GM12878 (cell line): Measurements from ENCODE around the gene LMTK3. TPM values are rescaled to one million over a fixed set of nuclear protein-coding genes. Genes with fewer than 3 reads are reported as not detected.

Experiments
- ASH2L ChIP-seq: fragments of 300-600, 200-600 bp; sonication (generic); IDR thresholded peaks from 2 replicates; pipeline ENCODE4 v1.6.1; 2017; ENCODE audit warnings: low read depth, mild to moderate bottlenecking, borderline replicate concordance
- ATF7 ChIP-seq: fragments of 450-650 bp; IDR thresholded peaks from 2 replicates; pipeline ENCODE4 v1.6.1; 2016; ENCODE audit warnings: low read depth, mild to moderate bottlenecking
- BRCA1 ChIP-seq: IDR thresholded peaks from 2 replicates; pipeline ENCODE4 v1.6.1; 2011; ENCODE audit warnings: low read depth, low read length, improper control_type of control experiment
- CBFB ChIP-seq: IDR thresholded peaks from 2 replicates; pipeline ENCODE4 v1.6.1; 2016; ENCODE audit warnings: antibody characterized with exemption, low read depth
- CHD2 ChIP-seq: IDR thresholded peaks from 2 replicates; pipeline ENCODE4 v1.6.1; 2011; ENCODE audit warnings: low read depth, low read length, improper control_type of control experiment, borderline replicate concordance
- CREB1 ChIP-seq: IDR thresholded peaks from 2 replicates; pipeline ENCODE4 v1.6.1; 2012; ENCODE audit warnings: low read depth, mild to moderate bottlenecking, inconsistent platforms
- E4F1 ChIP-seq: fragments of 450-650 bp; IDR thresholded peaks from 2 replicates; pipeline ENCODE4 v1.6.1; 2018; ENCODE audit warnings: borderline replicate concordance, mild to moderate bottlenecking; ENCODE audit not compliant: partially characterized antibody
- GATAD2B ChIP-seq: fragments of 450-650 bp; conservative IDR thresholded peaks from 2 replicates; pipeline ENCODE4 v1.6.1; 2017; ENCODE audit warnings: low read depth, mild to moderate bottlenecking, moderate library complexity
- IRF4 ChIP-seq: IDR thresholded peaks from 2 replicates; pipeline ENCODE4 v1.6.1; 2011; ENCODE audit warnings: low read depth, low read length
- KDM1A ChIP-seq: fragments of 200-600 bp; sonication (generic); IDR thresholded peaks from 2 replicates; pipeline ENCODE4 v1.6.1; 2016; ENCODE audit warnings: borderline replicate concordance
- MTA2 ChIP-seq: fragments of 450-650 bp; IDR thresholded peaks from 2 replicates; pipeline ENCODE4 v1.6.1; 2016; ENCODE audit warnings: low read depth, mild to moderate bottlenecking, moderate library complexity
- MYC ChIP-seq: IDR thresholded peaks from 2 replicates; pipeline ENCODE4 v1.6.1; 2011; ENCODE audit warnings: mild to moderate bottlenecking, low read length, moderate library complexity, inconsistent platforms; ENCODE audit not compliant: insufficient read depth, insufficient replicate concordance, insufficient read length, severe bottlenecking
- PBX3 ChIP-seq: IDR thresholded peaks from 2 replicates; pipeline ENCODE4 v1.6.1; 2011; ENCODE audit warnings: mild to moderate bottlenecking, low read depth, low read length, moderate library complexity; ENCODE audit not compliant: insufficient replicate concordance
- PKNOX1 ChIP-seq: fragments of 450-650 bp; IDR thresholded peaks from 2 replicates; pipeline ENCODE4 v1.6.1; 2016; ENCODE audit warnings: mild to moderate bottlenecking
- POLR2AphosphoS2 ChIP-seq: IDR thresholded peaks from 2 replicates; pipeline ENCODE4 v1.6.1; 2011; ENCODE audit warnings: low read depth, mild to moderate bottlenecking, low read length, improper control_type of control experiment, moderate library complexity
- SMAD5 ChIP-seq: IDR thresholded peaks from 2 replicates; pipeline ENCODE4 v1.6.1; 2016; ENCODE audit warnings: antibody characterized with exemption, low read depth
- SREBF1 ChIP-seq: IDR thresholded peaks from 2 replicates; pipeline ENCODE4 v1.6.1; 2012; ENCODE audit warnings: mild to moderate bottlenecking, low read length
- SRF ChIP-seq, 2 experiments: IDR thresholded peaks; 2 replicates each; pipeline ENCODE4 v1.6.1; 2011; ENCODE audit warnings: low read depth in 2 of 2, low read length in 2 of 2, mild to moderate bottlenecking in 1 of 2, moderate library complexity in 1 of 2
- STAT1 ChIP-seq: fragments of 450-650 bp; conservative IDR thresholded peaks from 2 replicates; pipeline ENCODE4 v1.6.1; 2014; ENCODE audit warnings: antibody characterized with exemption, mild to moderate bottlenecking
- STAT3 ChIP-seq: IDR thresholded peaks from 2 replicates; pipeline ENCODE4 v1.6.1; 2011; ENCODE audit warnings: low read depth, low read length, improper control_type of control experiment
- TCF12 ChIP-seq: IDR thresholded peaks from 2 replicates; pipeline ENCODE4 v1.6.1; 2011; ENCODE audit warnings: low read depth, mild to moderate bottlenecking, low read length
- ZNF207 ChIP-seq: fragments of 450-650 bp; IDR thresholded peaks from 2 replicates; pipeline ENCODE4 v1.6.1; 2014; ENCODE audit warnings: antibody characterized with exemption, mild to moderate bottlenecking, borderline replicate concordance
- ZNF274 ChIP-seq: IDR thresholded peaks from one replicate; pipeline ENCODE4 v1.8.0; 2011; ENCODE audit not compliant: insufficient read length, insufficient read depth
- polyA plus RNA-seq, 11 experiments: library from polyadenylated mRNA; depleted of rRNA in 4 of 11; unstranded in 6 of 11; stranded (reverse) in 5 of 11; fragments of >200 nt; fragmentation: Nextera tagmentation in 4 of 11; fragmentation: Illumina TruSeq in 1 of 11; extraction: Ambion mirVana in 4 of 11; extraction: Trizol in 1 of 11; gene quantifications; 1 replicate in 1 of 11; 2 replicates in 10 of 11; pipeline versions ENCODE4 v1.2.1 to v1.2.3, GENCODE V29; 2011 to 2016; ENCODE audit warnings: inconsistent platforms in 2 of 11, missing spikeins in 2 of 11, low read depth in 1 of 11
- total RNA-seq, 4 experiments: library from RNA; depleted of rRNA in 3 of 4; stranded (reverse); fragments of >200 nt in 3 of 4; fragmentation: Illumina TruSeq in 1 of 4; extraction: Trizol in 1 of 4; gene quantifications; 2 replicates each; pipeline versions ENCODE4 v1.2.1 to v1.2.3, GENCODE V29; 2013 to 2021
- TF ChIP-seq, protein P1 (sequence below): fragments of 450-650 bp; IDR thresholded peaks from 2 replicates; pipeline ENCODE4 v1.6.1; 2017; ENCODE audit warnings: low read depth, mild to moderate bottlenecking, moderate library complexity

LMTK3 gene
- total and polyA plus RNA-seq, 10 of the 15 experiments (the other 5 are each of a cell fraction or from before 2014, with no cell fraction given): under 0.01 to 0.28 (median 0.04) TPM; not detected in 3

DNA sequence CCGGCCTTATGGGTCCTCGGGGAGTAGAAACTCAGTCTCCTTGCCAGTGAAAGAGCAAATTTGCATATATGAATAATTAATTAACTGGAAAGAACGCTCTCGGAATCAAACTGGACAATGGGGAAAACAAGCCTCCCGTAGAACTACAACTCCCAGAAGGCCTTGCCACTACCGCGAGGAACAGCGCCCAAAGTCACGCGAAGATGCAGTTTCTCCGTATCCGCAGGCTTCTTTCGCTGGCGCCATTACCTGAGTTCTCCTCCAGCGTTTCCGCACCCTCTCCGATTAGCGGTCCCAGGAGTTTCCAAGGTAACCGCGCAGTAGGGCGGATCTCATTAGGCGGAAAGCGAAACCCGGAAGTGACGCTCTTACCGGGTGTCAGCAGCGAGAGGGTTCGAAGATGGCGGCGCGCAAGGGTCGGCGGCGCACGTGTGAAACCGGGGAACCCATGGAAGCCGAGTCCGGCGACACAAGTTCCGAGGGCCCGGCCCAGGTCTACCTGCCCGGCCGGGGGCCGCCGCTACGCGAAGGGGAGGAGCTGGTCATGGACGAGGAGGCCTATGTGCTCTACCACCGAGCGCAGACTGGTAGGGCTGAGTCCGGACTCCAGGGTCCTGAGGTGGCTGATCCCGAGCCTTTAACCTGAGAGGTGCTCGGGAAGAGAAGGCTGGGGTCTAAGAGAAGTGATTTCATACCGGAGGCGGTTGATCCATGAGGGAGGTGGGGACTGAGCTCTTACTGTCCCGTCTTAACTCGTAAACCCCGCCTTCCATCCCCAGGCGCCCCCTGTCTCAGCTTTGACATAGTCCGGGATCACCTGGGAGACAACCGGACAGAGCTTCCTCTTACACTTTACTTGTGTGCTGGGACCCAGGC lies 65.8 kb downstream of the LMTK3 start, which contains the start of gene GRWD1 (continued):
- peak; percentile 85 for TF ChIP-seq E4F1
- TF ChIP-seq ZNF207: peak; percentile 76; the same call in 1 of the 2 replicates
- peak; percentile 85 for TF ChIP-seq BRCA1
- peak; percentile 71; the same call in 1 of the 2 replicates for TF ChIP-seq SMAD5
- peak; percentile 55; the same call in 1 of the 2 replicates for TF ChIP-seq IRF4
- TF ChIP-seq CREB1: peak; percentile 95
- no peak for TF ChIP-seq SRF (IDR thresholded peaks at IDR 0.05; ENCODE audit: low read depth in 2 of 2, low read length in 2 of 2)
- peak; percentile 88 for TF ChIP-seq MYC
- no peak for TF ChIP-seq PBX3
- peak; percentile 53; the same call in 1 of the 2 replicates for TF ChIP-seq ATF7
- TF ChIP-seq POLR2AphosphoS2: peak; percentile 64; the same call in 1 of the 2 replicates
- no peak for TF ChIP-seq TCF12
- no peak for TF ChIP-seq KDM1A
- peak; percentile 59; the same call in 1 of the 2 replicates for TF ChIP-seq ASH2L
- TF ChIP-seq ZNF274: no peak
- TF ChIP-seq CHD2: peak; percentile 99
- no peak; the same call in 1 of the 2 replicates for TF ChIP-seq GATAD2B
- TF ChIP-seq MTA2: no peak
- peak; percentile 63; the same call in 1 of the 2 replicates for TF ChIP-seq STAT1
- no peak for TF ChIP-seq STAT3
- no peak for TF ChIP-seq SREBF1
- 0 out of 2 replicates have a peak, but pooled peaks have one; percentile 29 for TF ChIP-seq PKNOX1
- peak; percentile 90 for TF ChIP-seq CBFB
- TF ChIP-seq, protein P1, sequence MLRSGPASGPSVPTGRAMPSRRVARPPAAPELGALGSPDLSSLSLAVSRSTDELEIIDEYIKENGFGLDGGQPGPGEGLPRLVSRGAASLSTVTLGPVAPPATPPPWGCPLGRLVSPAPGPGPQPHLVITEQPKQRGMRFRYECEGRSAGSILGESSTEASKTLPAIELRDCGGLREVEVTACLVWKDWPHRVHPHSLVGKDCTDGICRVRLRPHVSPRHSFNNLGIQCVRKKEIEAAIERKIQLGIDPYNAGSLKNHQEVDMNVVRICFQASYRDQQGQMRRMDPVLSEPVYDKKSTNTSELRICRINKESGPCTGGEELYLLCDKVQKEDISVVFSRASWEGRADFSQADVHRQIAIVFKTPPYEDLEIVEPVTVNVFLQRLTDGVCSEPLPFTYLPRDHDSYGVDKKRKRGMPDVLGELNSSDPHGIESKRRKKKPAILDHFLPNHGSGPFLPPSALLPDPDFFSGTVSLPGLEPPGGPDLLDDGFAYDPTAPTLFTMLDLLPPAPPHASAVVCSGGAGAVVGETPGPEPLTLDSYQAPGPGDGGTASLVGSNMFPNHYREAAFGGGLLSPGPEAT: peak; percentile 93
